Naive B cell (primary cell): ENCODE results near the gene MKNK1. TPM values are rescaled to one million over a fixed set of nuclear protein-coding genes. Genes with fewer than 3 reads are reported as not detected.
"Not testable (repeated sequence)": the region's sequence is repeated elsewhere in the genome, so short reads cannot be mapped to it uniquely, and the experiment has no call there.

Experiments used
- ATAC-seq, 2 donors: fragments of 150-1000 bp; cut with Tn5 transposase; 2 replicates each; pipeline ENCODE4 v1.10.0; 2021; ENCODE audit warnings: low read depth in 2 of 2, mild to moderate bottlenecking in 2 of 2, moderate library complexity in 2 of 2
- DNase-seq: peaks from one replicate; pipeline ENCODE4 v3.0.0; 2022
- H3K27ac Mint-ChIP-seq, 6 donors: one replicate each; pipeline ENCODE4 v1.8.0; 2020 to 2022; ENCODE audit warnings: mild to moderate bottlenecking in 6 of 6, mixed read lengths in 6 of 6, moderate library complexity in 5 of 6, inconsistent platforms in 2 of 6
- H3K27me3 Mint-ChIP-seq, 3 donors: one replicate each; pipeline ENCODE4 v1.8.0; 2021 to 2022; ENCODE audit warnings: mixed read lengths in 3 of 3, mild to moderate bottlenecking in 1 of 3
- H3K36me3 Mint-ChIP-seq, 2 donors: one replicate each; pipeline ENCODE4 v1.8.0; 2020 to 2022; ENCODE audit warnings: mixed read lengths in 2 of 2, inconsistent platforms in 1 of 2, mild to moderate bottlenecking in 1 of 2
- H3K4me1 Mint-ChIP-seq, 3 donors: one replicate each; pipeline ENCODE4 v1.8.0; 2020 to 2022; ENCODE audit warnings: mixed read lengths in 3 of 3, inconsistent platforms in 1 of 3, mild to moderate bottlenecking in 1 of 3, moderate library complexity in 1 of 3
- H3K4me3 Mint-ChIP-seq, 8 donors: one replicate each; pipeline ENCODE4 v1.8.0; 2020 to 2022; ENCODE audit warnings: mild to moderate bottlenecking in 8 of 8, mixed read lengths in 8 of 8, moderate library complexity in 8 of 8, inconsistent platforms in 2 of 8
- H3K9me3 Mint-ChIP-seq, 7 donors: one replicate each; pipeline ENCODE4 v1.8.0; 2020 to 2022; ENCODE audit warnings: mixed read lengths in 7 of 7, mild to moderate bottlenecking in 5 of 7, inconsistent platforms in 2 of 7, moderate library complexity in 1 of 7
- polyA plus RNA-seq, 6 donors: library from polyadenylated mRNA; unstranded; fragments of 300-500 nt; fragmentation: Illumina TruSeq; gene quantifications; one replicate each; pipeline ENCODE4 v1.2.3, GENCODE V29; 2021; ENCODE audit warnings: low read depth in 6 of 6

Gene MKNK1
- polyA plus RNA-seq = 10 to 100 TPM; 14.2 to 23.8 (median 18.6) TPM

DNA sequence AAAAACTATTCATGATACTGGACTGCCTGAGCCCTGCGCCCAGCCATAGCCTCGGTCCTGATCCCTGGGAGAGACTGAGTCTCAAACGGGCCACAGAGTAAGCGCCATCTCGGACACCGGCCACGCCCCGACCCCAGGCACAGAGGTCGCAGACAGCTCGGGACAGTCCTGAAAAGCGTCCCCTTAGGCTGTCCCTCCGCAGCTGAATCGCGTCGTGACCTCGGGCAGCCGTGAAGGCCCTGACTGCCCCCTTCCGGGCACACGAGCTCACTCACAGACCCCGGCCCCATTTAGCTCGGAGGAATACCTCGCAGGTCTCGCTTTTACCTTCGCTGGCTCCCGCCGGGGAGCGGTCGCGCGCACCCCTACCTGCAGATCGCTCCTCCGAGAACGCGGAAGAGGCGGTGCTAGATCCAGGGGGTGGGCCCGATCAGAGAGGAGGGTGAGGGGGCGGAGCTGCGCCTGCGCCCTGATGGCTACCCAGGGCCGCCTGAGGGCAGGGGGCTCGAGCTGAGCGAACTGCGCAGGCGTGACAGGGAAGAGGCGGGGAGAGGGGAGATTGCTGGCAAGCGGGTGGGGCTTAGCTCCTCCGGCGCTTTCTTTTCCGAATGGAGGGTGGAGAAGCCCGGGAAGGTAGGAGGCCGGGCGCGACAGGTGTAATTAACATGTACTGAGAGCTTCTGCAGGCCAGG lies at the start of gene MKNK1:
Gene MKNK1 (minus strand): TSS at position 411 of the 692 bp plus-strand sequence. CDS start 20,941 bp downstream, outside the sequence.
- peak; percentile 96 to 98 for ATAC-seq
- H3K4me3 Mint-ChIP-seq = peak within 1 kb of the TSS; percentile 89 to 97 (median 95)

GRCh38 chr1:46653405-46653958 lies 49.4 kb upstream of the MKNK1 start:
- Mint-ChIP-seq H3K9me3 (peaks cover 0 to 11% (median 7%) of the 10 kb centered on the region in 7 donors), H3K36me3 (peaks cover 26 to 50% of the 10 kb centered on the region in 2 donors), H3K27ac (no peak overlapping the region), H3K4me1 (no peaks in the 10 kb centered on the region), H3K4me3 (peak overlapping the region in 1 of 8 donors; percentile 17), H3K27me3 (no peaks in the 10 kb centered on the region)
- ATAC-seq (no peak), DNase-seq (no peak)

More for the DNA sequence above, at the start of gene MKNK1:
- Mint-ChIP-seq H3K27ac (peak within 1 kb of the TSS; percentile 74 to 95 (median 90)), H3K36me3 (peaks cover 2 to 4% of the 10 kb centered on the region in 2 donors), H3K27me3 (no peaks in the 10 kb centered on the region), H3K4me1 (peaks cover 29 to 66% (median 35%) of the 10 kb centered on the region in 3 donors), H3K9me3 (no peaks in the 10 kb centered on the region)
- peak; percentile 97 for DNase-seq

DNA sequence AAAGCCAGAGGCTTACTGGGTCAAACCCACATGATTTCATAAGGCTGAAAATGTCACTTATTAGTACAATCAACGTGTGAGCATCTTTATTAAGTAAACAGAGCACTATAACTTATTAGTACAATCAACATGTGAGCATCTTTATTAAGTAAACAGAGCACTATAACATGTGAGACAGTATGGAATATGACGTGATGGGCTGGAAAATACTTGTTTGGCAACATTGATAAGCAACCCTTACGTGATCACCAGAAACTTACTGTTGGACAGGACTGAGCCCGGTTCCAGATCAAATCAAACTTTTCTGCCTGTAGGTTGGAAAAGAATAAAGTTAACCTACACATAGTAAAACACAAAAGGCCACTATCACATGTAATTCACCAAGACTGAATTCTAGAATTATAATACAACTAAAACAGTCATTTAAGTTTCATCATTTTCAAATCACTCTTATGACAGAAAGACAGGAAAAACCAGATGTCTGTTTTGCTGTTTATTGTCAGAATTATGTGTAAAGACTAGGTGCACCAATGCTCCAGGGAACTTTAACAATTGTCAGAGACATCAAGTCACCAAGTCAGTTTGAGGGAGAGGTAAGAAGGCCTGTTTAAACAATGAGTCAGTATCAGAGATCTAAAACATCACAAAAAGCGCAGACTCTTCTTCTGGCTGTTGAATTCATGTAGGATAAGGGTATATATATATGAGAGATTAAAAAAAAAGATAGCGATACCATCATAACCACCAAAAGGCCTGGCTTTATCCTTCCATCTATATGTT lies 48.4 kb upstream of the MKNK1 start:
- Mint-ChIP-seq H3K36me3 (peaks cover 27 to 46% of the 10 kb centered on the region in 2 donors), H3K9me3 (peaks cover 0 to 11% (median 7%) of the 10 kb centered on the region in 7 donors), H3K27ac (peak overlapping the region in 1 of 6 donors; percentile 39), H3K27me3 (no peaks in the 10 kb centered on the region), H3K4me3 (no peak overlapping the region), H3K4me1 (no peaks in the 10 kb centered on the region)
- ATAC-seq (no peak), DNase-seq (no peak)

DNA sequence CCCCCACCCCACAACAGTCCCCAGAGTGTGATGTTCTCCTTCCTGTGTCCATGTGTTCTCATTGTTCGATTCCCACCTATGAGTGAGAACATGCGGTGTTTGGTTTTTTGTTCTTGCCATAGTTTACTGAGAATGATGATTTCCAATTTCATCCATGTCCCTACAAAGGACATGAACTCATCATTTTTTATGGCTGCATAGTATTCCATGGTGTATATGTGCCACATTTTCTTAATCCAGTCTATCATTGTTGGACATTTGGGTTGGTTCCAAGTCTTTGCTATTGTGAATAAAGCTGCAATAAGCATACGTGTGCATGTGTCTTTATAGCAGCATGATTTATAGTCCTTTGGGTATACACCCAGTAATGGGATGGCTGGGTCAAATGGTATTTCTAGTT lies 47.1 kb upstream of the MKNK1 start:
- ATAC-seq, DNase-seq, H3K27ac Mint-ChIP-seq, H3K4me1 Mint-ChIP-seq, H3K27me3 Mint-ChIP-seq, H3K4me3 Mint-ChIP-seq: not testable (repeated sequence)
- H3K36me3 Mint-ChIP-seq = peaks cover 33 to 53% of the 10 kb centered on the region in 2 donors
- peaks cover 0 to 11% (median 7%) of the 10 kb centered on the region in 7 donors for H3K9me3 Mint-ChIP-seq

DNA sequence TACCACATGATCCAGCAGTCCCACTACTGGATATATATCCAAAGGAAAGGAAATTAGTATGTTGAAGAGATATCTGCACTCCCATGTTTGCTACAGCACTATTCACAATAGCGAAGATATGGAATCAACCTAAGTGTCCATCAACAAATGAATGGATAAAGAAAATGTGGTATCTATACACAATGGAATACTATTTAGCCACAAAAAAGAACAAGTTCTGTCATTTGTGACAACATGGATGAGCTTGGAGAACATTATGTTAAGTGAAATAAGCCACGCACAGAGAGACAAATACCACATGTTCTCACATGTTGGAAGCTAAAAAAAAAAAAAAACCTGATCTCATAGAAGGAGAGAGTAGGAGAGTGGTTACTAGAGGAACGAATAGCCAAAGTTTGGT lies 46.4 kb upstream of the MKNK1 start:
- Mint-ChIP-seq H3K9me3 (peaks cover 0 to 11% (median 7%) of the 10 kb centered on the region in 7 donors), H3K27me3 (no peaks in the 10 kb centered on the region), H3K36me3 (peaks cover 26 to 48% of the 10 kb centered on the region in 2 donors), H3K4me1 (no peaks in the 10 kb centered on the region), H3K27ac (no peak overlapping the region), H3K4me3 (no peak overlapping the region)
- DNase-seq = no peak
- no peak for ATAC-seq

DNA sequence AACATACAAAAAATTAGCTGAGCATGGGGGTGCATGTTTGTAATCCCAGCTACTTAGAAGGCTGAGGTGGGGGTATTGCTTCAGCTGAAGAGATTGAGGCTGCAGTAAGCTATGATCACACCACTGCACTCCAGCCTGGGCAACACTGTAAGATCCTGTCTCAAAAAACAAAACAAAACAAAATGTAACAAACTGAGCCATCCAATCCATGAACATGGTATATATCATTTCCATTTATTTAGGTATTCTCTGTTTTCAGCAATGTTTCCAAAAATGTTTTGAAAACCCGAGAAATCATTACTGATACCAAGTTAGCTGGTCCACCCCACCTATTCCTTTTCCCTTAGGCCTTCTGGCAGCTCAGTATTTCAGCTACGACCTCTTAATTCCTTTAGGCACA lies 45.7 kb upstream of the MKNK1 start:
- no peak overlapping the region for H3K4me3 Mint-ChIP-seq
- no peaks in the 10 kb centered on the region for H3K27me3 Mint-ChIP-seq
- no peaks in the 10 kb centered on the region for H3K4me1 Mint-ChIP-seq
- H3K27ac Mint-ChIP-seq = no peak overlapping the region
- H3K36me3 Mint-ChIP-seq = peaks cover 23 to 43% of the 10 kb centered on the region in 2 donors
- peaks cover 0 to 8% (median 4%) of the 10 kb centered on the region in 7 donors for H3K9me3 Mint-ChIP-seq
- ATAC-seq (no peak), DNase-seq (no peak)

DNA sequence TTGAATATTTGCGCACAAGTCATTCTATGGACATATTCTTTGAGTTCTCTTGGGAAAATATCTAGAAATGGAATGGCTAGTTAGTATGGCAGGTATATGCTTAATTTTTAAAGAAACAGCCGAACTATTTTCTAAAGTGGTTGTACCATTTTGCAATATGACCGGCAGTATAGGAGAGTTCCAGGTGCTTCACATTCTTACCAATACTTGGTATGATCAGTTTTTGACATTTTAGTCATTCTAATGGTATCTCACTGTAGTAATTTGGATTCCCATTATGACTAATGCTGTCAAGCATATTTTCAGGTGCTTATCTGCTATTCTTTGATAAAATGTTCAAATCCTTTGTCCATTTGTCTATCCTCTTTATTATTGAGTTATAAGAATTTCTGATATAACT lies 43.5 kb upstream of the MKNK1 start:
- Mint-ChIP-seq H3K4me3 (no peak overlapping the region), H3K4me1 (no peaks in the 10 kb centered on the region), H3K9me3 (peaks cover 0 to 7% (median 4%) of the 10 kb centered on the region in 7 donors), H3K36me3 (peaks cover 20 to 34% of the 10 kb centered on the region in 2 donors), H3K27ac (no peak overlapping the region), H3K27me3 (no peaks in the 10 kb centered on the region)
- DNase-seq (no peak), ATAC-seq (no peak)

DNA sequence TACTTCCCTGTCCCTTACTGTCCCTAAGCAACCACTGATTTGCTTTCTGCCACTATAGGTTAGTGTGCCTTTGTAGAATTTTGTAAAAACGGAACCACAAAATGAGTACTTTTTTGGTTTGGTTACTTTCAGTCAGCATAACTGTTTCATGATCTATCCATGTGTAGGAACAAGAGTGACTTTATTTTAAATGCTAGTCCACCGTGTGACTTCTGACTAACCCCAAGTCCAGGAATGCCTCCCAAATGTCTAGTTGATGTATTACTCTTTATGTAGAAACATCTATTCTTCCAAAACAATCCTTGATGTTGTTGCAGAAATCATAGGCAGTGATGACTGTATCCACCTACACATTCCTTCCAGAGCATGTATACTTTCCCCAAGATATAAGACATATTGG lies 42.8 kb upstream of the MKNK1 start:
- H3K36me3 Mint-ChIP-seq = peaks cover 22 to 33% of the 10 kb centered on the region in 2 donors
- H3K9me3 Mint-ChIP-seq = peaks cover 0 to 7% (median 3%) of the 10 kb centered on the region in 7 donors
- no peak overlapping the region for H3K27ac Mint-ChIP-seq
- no peaks in the 10 kb centered on the region for H3K27me3 Mint-ChIP-seq
- no peak for DNase-seq
- H3K4me3 Mint-ChIP-seq = no peak overlapping the region
- H3K4me1 Mint-ChIP-seq = no peaks in the 10 kb centered on the region
- ATAC-seq = no peak

GRCh38 chr1:46646331-46646730 lies 42.3 kb upstream of the MKNK1 start:
- Mint-ChIP-seq H3K27ac (no peak overlapping the region), H3K4me1 (peaks cover 0 to 3% (median 0%) of the 10 kb centered on the region in 3 donors), H3K4me3 (no peak overlapping the region), H3K9me3 (peaks cover 0 to 7% (median 3%) of the 10 kb centered on the region in 7 donors), H3K27me3 (no peaks in the 10 kb centered on the region), H3K36me3 (peaks cover 27 to 31% of the 10 kb centered on the region in 2 donors)
- no peak for DNase-seq
- no peak for ATAC-seq

GRCh38 chr1:46645815-46646214 lies 41.7 kb upstream of the MKNK1 start:
- H3K36me3 Mint-ChIP-seq = peaks cover 31% of the 10 kb centered on the region in 2 donors
- no peak for ATAC-seq
- H3K4me3 Mint-ChIP-seq = no peak overlapping the region
- no peak overlapping the region for H3K27ac Mint-ChIP-seq
- peaks cover 0 to 7% (median 3%) of the 10 kb centered on the region in 7 donors for H3K9me3 Mint-ChIP-seq
- peaks cover 0 to 4% (median 0%) of the 10 kb centered on the region in 3 donors for H3K4me1 Mint-ChIP-seq
- no peaks in the 10 kb centered on the region for H3K27me3 Mint-ChIP-seq
- DNase-seq = no peak

DNA sequence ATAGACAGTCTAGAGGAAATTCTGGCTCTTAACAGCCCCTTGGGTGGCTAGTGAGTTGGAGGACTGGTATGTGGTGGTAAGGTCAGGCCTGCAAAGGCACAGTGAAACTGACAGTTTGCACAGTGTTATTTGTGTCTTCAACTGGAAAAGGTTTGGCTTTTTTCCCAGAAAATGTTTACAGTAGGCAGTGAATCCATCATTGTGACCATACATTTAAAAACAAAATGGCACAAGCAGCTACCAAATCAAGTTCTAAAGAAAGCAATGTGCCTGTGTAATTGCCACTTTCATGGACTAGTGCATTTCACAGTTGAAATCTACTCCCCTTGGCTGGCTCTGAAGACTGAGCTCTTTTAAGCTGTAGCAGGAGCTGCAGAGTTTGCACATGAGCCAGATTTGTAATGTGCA lies 39.3 kb upstream of the MKNK1 start:
- no peak for DNase-seq
- no peaks in the 10 kb centered on the region for H3K27me3 Mint-ChIP-seq
- H3K4me3 Mint-ChIP-seq = no peak overlapping the region
- H3K36me3 Mint-ChIP-seq = peaks cover 15 to 25% of the 10 kb centered on the region in 2 donors
- no peak for ATAC-seq
- no peak overlapping the region for H3K27ac Mint-ChIP-seq
- peaks cover 0 to 4% (median 0%) of the 10 kb centered on the region in 3 donors for H3K4me1 Mint-ChIP-seq
- H3K9me3 Mint-ChIP-seq = no peaks in the 10 kb centered on the region

DNA sequence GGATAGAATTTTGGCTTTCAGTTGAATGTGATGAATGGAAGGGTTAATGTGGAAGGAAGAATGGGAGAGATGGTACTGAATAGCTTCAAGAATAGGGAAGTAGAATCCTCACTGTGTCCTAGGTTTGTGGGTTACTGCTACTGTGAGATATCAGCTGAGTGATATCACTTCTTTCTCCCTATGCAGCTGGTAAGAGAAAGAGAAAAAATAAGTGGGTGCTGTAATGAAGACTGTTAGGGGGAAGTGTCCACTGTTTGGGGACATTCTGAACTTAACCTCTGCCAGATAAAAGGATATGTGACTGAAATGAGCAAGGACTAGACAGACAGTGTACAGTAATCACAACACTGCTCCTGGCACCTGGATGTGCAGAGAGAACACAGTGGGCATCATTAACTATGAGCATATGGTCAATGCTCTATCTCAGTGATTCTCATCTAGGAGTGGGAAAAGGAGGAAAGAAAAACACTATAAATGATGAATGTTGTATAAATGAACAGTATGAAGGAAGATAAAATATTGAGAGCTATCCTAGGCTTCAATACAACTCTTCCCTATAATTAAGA lies 38.1 kb upstream of the MKNK1 start:
- ATAC-seq (no peak), DNase-seq (no peak)
- no peaks in the 10 kb centered on the region for H3K27me3 Mint-ChIP-seq
- H3K4me1 Mint-ChIP-seq = peaks cover 0 to 4% (median 0%) of the 10 kb centered on the region in 3 donors
- H3K9me3 Mint-ChIP-seq = no peaks in the 10 kb centered on the region
- no peak overlapping the region for H3K4me3 Mint-ChIP-seq
- H3K36me3 Mint-ChIP-seq = peaks cover 11 to 22% of the 10 kb centered on the region in 2 donors
- no peak overlapping the region for H3K27ac Mint-ChIP-seq

DNA sequence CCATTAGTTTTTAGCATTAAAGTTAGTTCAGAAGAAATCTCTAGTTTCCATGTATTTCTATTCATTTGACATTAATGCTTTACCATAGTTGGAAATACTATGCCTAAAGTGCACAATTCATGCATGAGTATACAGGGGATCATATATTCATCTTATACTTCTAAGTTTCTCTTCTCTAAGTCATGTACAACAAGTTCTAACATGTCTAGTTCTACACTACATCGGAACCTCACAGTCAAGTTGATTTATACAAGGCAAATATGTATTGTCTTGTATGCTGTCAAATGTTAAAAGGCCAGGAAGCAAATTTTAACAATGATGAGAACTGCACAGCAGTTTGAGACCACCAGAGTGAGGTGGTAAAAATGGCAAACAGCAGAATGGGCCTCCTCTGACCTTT lies 35.5 kb upstream of the MKNK1 start:
- Mint-ChIP-seq H3K27ac (no peak overlapping the region), H3K27me3 (no peaks in the 10 kb centered on the region), H3K4me1 (peaks cover 0 to 4% (median 0%) of the 10 kb centered on the region in 3 donors), H3K9me3 (no peaks in the 10 kb centered on the region), H3K36me3 (peaks cover 14 to 16% of the 10 kb centered on the region in 2 donors), H3K4me3 (no peak overlapping the region)
- ATAC-seq = no peak
- DNase-seq = no peak
